ENCODE results near the gene FGFR1OP2. TPM values are rescaled to one million over a fixed set of nuclear protein-coding genes. Genes with fewer than 3 reads are reported as not detected.

The FGFR1OP2 gene
- total and polyA plus RNA-seq, 2 of the 8 experiments (the other 6 are each of a cell fraction or from before 2014, with no cell fraction given), result 8.8 to 34.4 TPM

- no peak for TF ChIP-seq HDAC6 (IDR thresholded peaks at IDR 0.05; ENCODE audit: low read depth, low read length)
- TF ChIP-seq CREB1 (IDR thresholded peaks at IDR 0.05), result no peak
- no peak for TF ChIP-seq USF2 (IDR thresholded peaks at IDR 0.05; ENCODE audit: low read length)
- no peak for TF ChIP-seq E2F6 (IDR thresholded peaks at IDR 0.05)
- TF ChIP-seq HDAC2 (IDR thresholded peaks at IDR 0.05; ENCODE audit: borderline replicate concordance in 1 of 2, low read depth in 2 of 2, low read length in 2 of 2), result no peak
Measured at GRCh38 chr12:26891704-26892103, 46.6 kb upstream of the FGFR1OP2 start (continued).
